HG02840 (cell line): ENCODE results near the gene CARD11.
"Not testable (repeated sequence)": the region's sequence is repeated elsewhere in the genome, so short reads cannot be mapped to it uniquely, and the experiment has no call there.

Experiments used
- ATAC-seq: cut with Tn5 transposase; IDR thresholded peaks from one replicate; pipeline ENCODE4 v1.9.1; 2021; ENCODE audit warnings: mild to moderate bottlenecking, moderate library complexity, moderate number of reproducible peaks; ENCODE audit not compliant: unreplicated experiment, low FRiP score

Gene CARD11

DNA sequence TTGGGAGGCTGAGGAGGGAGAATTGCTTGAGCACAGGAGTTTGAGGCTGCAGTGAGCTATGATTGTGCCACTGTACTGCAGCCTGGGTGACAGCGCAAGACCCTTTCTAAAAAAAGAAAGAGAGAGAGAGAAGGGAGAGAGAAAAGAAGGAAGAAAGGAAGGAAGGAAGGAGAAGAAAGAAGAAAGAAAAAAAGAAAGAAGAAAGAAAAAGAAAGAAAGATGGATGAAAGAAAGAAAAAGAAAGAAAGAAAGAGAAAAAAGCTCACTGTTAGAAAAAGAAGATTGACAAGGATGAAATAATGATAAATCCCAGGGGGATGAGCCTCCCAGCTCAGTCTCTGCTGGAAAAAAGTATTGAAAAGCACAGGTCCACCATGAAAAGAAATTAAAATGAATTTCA is 22.8 kb upstream of the CARD11 start:
- no peak for ATAC-seq

DNA sequence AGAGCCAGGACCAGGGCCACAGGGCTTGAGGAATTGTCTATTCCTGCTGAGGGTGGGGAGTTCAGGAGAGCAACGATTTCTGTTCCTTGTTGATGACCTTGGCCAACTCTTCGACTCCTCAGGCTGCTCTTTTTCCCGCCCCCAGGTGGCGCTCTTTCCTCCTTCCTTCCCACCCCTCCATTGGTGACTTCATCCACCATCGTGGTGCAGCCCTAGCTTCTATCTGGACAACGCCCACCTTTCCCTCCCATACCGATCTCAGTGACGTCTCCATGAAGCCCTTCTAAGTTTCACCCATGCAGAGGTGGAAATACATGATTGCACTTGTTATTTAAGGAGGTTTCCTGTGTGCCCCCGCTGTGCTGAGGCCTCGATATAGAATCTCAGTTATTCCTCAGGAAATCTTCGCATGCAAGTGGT is 22.1 kb upstream of the CARD11 start:
- ATAC-seq = no peak

- no peak for ATAC-seq
These were observed 20.4 kb upstream of the CARD11 start for GRCh38 chr7:3064067-3064466.

DNA sequence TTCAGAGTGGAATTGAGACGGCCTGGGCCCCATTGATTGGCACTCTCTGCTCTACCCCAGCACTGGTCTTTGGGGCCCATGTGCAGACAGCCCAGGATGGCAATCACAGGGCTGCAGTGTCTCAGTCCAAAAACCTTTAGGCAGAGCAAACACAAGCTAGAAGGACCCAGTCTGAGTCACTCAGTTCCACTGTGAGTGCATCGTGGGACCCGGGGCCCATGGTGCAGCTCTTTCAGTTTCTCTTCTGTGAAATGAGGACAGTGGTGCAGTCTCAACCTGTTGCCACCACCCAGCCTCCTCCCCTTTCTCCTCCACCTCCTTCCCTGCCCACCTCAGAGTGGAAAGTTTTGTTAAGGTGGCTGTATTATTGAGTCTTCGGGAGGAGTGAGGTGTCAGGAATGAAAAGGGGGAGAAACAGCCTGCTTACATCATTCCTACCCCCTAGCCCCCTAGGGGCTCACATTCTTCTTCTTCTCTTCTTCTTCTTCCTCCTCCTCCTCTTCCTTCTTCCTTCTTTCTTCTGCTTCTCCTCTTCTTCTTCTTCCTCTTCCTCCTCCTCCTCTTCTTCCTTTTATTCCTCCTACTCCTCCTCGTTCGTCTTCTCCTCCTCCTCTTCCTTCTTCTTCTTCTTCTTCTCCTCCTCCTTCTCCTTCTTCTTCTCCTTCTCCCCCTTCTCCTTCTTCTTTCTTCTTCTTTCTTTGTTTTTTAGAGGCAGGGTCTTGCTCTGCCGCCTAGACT is 19.5 kb upstream of the CARD11 start:
- peak; percentile 89 for ATAC-seq

GRCh38 chr7:3057066-3057420 is 13.4 kb upstream of the CARD11 start:
- no peak for ATAC-seq

- no peak for ATAC-seq
These were observed 12.8 kb upstream of the CARD11 start for GRCh38 chr7:3056234-3057065.

- no peak for ATAC-seq
These were observed 12.0 kb upstream of the CARD11 start for GRCh38 chr7:3055626-3056025.

DNA sequence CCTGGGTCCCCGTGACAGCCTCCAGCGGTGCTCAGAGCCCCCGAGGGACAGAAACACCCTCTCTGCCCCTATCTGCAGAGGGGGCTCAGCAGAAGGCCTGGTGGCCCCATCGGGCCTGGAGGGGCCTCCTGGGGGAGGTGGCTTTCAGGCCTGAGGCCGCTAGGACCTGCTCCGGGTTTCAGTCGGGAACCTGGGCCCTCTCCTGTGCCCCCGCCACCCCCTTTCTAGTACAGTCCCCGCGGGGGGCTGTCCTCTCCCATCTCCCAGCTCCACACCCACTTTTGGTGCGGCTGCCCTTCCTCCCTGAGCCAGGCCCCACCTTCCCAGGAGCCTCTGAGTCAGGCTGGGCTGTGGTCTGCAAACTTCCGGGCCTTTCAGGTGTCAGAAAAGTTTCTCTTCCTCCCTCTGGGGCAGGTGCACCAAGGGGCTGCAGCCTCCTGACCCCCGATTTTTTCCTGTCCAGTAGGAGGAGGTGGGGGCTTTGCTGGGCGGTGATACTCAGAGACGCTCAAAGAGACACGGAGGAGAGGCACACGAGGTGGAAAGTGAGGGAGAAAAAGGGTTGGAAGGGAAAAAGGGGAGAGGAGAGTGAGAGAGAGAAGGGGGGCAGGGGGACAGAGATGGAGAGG is 692 bp downstream of the CARD11 start:
- ATAC-seq = peak; percentile 55

DNA sequence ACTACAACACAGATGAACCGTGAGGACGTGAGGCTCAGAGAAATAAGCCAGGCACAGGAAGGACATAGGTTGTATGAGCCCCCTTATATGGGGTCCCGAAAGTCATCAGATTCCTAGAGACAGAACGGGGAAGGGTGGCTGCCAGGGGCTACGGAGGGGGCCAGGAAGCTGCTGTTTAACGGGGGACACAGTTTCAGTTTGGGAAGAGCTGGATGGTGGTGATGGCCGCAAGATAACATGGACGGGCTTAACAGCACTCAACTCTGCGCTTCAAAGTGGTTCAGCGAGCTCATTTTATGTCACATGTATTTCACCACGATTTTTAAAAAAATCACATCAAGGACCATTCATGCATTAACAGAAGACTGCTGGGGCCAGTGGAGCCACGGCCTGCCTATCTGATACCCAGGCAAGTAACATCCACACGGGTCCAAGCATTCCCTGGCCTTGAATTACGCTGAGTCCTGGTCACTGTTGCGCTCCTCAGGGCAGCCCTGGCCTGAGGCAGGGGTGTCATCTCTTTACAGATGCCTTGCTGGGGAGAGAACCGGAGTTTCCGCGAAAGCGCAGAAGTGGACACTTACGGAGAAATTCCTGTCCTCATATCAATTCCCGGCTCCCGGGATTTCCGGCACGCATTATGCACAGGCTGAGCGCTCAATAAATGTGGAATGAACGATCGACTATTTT is 1.5 kb downstream of the CARD11 start:
- no peak for ATAC-seq

DNA sequence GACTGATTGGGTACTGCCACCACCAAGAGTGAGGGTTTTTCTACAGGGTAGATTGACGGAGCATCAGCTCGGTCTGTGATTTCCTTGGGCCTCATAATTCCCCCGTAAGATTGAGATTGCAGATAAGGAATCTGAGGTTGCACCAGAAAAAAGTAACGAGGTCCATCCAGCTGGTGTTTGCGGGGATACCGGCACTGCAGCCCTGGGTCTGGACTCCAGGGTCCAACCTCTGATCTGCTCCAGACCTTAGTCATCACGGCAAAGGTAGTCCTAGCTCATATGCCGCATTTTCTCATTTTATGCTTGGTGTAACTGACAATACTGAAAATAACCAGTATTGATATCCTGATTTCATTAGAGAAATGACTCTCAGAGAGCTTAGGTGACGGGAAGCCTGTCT is 3.9 kb downstream of the CARD11 start:
- no peak for ATAC-seq

DNA sequence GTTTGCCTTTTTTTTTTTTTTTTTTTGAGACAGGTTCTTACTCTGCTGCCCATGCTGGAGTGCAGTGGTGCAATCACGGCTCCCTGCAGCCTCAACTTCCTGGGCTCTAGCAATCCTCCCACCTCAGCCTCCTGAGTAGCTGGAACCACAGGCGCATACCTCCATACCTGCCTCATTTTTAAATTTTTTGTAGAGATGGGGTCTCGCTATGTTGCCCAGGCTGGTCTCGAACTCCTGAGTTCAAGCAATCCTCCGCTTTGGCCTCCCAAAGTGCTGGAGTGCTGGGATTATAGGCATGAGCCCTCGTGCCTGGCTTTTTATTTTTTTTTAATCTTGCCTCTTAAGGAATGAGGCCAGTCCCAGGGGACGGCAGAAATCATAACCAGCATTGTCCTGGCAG is 5.7 kb downstream of the CARD11 start:
- not testable (repeated sequence) for ATAC-seq

- ATAC-seq = no peak
These were observed 6.4 kb downstream of the CARD11 start for GRCh38 chr7:3037259-3037658.

DNA sequence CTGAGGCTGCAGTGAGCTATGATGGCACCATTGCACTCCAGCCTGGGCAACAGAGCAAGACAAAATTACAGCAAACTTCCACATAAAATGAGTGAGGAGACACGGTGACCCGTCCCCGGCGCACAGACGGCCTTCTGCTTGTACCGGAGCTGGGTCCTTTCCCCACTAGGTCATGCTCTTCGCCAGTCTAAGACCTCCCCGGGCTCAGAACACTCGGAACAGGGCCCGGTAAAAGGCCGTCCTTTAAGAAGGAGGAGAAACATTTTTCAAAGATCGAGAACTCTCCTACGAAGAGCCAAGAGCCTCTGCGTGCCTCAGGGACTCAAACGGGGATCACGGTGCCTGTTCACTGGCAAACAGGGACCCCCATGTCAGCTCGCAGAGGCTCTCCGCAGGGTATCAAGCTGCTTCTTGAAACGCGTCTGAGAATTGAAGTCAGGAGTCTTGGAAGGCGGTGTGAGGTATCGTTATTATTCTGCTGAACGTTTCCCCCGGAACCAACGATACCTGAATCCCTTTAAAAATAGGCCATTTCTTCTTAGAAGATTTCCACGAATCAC is 9.0 kb downstream of the CARD11 start:
- no peak for ATAC-seq

GRCh38 chr7:3033581-3033980 is 10.1 kb downstream of the CARD11 start:
- ATAC-seq = no peak

GRCh38 chr7:3033136-3033535 is 10.5 kb downstream of the CARD11 start:
- no peak for ATAC-seq

- ATAC-seq = no peak
These were observed 11.4 kb downstream of the CARD11 start for GRCh38 chr7:3032256-3032655.

DNA sequence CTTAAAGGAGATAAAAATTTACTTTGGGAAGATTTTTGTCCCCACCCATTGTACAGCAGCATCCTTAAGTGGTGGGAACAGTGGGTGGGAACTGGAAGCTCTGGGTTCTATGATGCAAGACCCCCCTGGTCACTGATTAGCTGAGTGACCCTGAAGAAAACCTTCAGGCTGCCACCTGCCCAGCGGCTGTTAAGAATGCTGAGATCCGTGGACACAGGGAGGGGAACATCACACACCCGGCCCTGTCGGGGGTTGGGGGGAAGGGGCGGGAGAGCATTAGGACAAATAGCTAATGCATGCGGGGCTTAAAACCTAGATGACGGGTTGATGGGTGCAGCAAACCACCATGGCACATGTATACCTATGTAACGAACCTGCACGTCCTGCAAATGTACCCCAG is 14.5 kb downstream of the CARD11 start:
- no peak for ATAC-seq

GRCh38 chr7:3028758-3029093 is 14.9 kb downstream of the CARD11 start:
- ATAC-seq = no peak

DNA sequence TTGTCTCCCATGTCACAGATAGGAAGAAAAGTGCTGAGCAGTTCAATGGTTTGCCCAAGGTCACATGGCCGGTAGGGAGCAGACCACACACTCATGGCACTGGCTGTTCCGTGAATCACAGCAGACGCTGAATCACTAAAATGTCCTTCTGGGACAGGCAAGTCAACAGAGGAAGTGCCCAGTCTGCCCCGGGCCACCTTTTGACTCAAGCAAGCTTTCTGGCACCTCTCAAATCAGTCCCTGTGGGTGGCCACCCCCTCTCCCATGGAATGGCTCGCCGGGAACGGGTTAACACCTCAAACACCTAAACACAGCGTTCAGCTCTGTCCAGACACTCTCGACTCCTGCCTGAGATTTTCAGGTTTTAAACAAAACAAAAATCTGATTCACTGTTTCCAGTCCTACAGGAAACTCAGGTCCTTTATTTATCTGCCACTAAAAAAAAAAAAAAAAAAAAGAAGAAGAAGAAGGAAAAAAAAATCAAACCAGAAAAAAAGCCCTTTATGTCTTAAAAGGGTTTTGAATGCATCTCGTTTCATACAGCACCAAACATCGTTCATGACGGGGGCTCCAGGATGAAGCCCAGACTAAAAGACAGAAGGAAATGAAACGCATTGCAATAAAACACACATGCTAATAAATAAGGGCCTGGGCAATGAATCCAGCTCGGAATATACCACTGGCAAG is 15.5 kb downstream of the CARD11 start:
- no peak for ATAC-seq
